G401.6 (cell line): ENCODE data around the gene SLC5A8.

Experiments used
- FAIRE-seq: peaks from 2 replicates; lab custom pipeline; 2012; peaks lifted over from hg19 to GRCh38; lab: Jason Lieb, UNC

The SLC5A8 gene

GRCh38 chr12:101209319-101210302 lies at the start of gene SLC5A8:
Gene SLC5A8, minus strand, starts transcription at chr12:101210238. Its CDS starts 390 bp downstream, at chr12:101209848.
- FAIRE-seq = no peak

DNA sequence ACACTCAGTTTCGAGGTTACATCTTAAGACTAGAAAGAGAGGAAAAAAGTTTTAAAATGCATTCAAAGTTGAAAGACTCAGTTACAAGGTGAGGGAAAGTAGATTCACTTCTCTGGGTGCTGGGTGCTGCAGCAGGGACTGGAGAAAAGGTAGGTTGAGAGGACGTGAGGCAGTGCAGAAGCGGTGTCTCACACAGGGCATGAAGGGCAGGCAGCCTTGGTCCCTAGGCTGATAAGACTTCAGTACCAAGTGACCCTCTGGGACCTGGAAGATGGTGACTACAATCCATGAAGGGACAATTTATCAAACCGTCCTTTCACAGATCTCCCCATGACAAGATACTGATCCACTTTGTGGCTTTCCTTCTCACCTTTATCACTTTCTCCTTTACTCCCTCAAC lies 47.3 kb upstream of the SLC5A8 start:
- FAIRE-seq = no peak

GRCh38 chr12:101256266-101256665 lies 46.2 kb upstream of the SLC5A8 start:
- no peak for FAIRE-seq

- no peak for FAIRE-seq
These were observed 33.6 kb upstream of the SLC5A8 start for GRCh38 chr12:101243616-101244015.

DNA sequence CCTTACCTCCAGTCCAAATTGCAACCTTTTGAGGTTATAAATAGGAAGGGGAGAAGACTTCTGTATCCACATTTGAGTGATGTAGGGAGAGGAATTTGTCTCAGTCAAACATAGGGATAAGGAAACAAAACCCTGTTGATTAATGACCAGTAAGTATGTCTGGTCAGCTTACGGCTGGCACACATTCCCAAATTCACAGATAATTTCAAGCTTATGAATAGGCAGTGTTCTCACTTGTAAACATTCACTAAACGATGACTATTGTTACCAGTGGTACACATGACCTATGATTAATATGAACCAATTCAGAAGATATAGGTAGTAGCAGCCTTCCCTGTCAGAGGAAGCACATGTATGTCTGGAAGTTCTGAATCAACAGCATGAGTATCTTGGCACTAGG lies 33.0 kb upstream of the SLC5A8 start:
- no peak for FAIRE-seq

- no peak for FAIRE-seq
These were observed 28.8 kb upstream of the SLC5A8 start for GRCh38 chr12:101238800-101239329.

GRCh38 chr12:101238306-101238705 lies 28.3 kb upstream of the SLC5A8 start:
- FAIRE-seq = no peak

DNA sequence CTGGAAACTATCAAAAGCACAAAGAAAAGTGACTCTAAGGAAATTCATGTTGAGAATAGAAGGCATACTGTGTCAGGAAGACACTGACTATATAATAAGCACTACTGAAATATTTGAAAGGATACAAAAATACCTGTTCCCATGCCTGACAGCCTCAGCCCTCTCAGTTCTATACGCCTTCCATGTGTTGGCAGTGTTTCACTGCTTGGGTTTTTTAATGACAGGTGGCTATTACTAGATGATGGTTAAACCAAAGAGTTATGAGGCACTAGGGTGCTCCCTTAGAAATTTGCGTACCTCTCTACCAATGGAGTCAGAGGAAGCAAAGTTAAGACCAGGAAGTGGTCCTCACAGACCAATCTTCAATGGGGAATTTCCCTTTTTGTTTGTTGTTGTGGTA lies 25.6 kb upstream of the SLC5A8 start:
- FAIRE-seq = no peak

- FAIRE-seq = no peak
These were observed 21.6 kb upstream of the SLC5A8 start for GRCh38 chr12:101231636-101232035.

GRCh38 chr12:101230547-101230946 lies 20.5 kb upstream of the SLC5A8 start:
- no peak for FAIRE-seq

GRCh38 chr12:101229841-101230241 lies 19.8 kb upstream of the SLC5A8 start:
- no peak for FAIRE-seq

GRCh38 chr12:101221301-101221700 lies 11.3 kb upstream of the SLC5A8 start:
- FAIRE-seq = no peak

GRCh38 chr12:101216810-101217209 lies 6.8 kb upstream of the SLC5A8 start:
- FAIRE-seq = no peak

GRCh38 chr12:101207086-101207780 lies 2.8 kb downstream of the SLC5A8 start:
- no peak for FAIRE-seq

DNA sequence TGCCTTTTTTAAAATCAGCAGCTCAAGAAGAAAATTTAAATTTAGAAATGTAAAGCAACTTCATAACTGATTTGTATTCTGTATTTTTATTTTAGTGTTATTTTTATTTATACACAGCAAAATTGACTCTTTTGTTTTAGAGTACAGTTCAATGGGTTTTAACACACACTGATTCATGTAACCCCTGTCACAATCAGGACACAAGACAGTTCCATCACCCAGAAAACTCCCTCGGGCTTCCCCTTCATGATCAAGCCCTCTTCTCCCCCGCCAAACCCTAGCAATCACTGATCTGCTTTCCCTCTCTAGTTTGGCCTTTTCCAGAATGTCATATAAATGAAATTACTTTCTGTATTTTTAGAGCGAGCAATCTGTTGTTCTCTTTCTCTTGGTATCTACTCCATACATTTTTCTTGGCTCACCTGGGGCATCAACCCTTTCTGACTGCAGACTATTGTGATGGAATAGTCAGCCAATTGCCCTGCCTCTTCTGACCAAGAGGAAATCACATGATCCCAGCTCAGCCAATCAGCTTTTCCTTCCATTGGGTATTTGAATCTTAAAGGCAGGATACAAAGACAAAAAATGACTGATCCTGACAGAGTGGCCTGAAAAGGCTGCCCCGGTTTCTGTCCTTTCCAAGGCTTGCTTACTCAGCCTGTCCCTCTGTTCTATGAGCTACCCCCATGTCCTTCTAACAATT lies 5.3 kb downstream of the SLC5A8 start:
- FAIRE-seq = no peak

DNA sequence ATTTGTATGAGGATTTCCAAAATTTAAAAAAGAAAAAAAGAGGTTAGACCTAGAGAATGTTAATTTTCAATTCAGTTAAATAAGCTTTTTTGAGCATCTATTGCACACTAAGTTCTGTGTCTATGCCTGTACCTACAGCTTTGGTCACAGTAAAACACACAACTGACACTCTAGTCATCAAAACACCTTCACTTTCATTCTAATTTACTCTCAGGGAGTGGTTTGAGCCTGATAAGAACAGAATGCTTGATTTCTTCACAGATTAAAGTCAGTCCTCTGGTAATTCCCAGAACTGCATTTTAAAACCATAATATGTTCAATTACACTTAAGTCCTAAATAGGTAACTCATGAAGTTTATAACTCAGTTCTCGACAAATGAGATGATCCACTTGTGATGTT lies 9.2 kb downstream of the SLC5A8 start:
- no peak for FAIRE-seq

DNA sequence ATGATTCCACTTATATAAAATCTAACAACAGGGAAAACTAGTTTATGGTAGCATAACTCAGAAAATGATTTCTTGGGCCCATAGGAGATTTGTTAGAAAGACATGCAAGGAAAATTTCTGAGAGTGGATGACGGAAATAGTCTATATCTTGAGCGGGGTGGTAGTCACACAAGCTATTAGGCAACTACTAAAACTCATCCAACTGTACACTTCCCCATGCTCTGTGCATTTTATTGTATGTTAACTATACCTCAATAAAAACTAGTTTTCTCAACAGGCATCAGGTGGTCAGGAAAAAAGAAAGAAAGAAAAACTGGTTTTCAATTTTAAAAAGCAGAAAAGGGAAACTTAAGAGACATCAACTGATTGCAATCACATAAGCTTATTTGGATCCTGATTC lies 9.9 kb downstream of the SLC5A8 start:
- no peak for FAIRE-seq

DNA sequence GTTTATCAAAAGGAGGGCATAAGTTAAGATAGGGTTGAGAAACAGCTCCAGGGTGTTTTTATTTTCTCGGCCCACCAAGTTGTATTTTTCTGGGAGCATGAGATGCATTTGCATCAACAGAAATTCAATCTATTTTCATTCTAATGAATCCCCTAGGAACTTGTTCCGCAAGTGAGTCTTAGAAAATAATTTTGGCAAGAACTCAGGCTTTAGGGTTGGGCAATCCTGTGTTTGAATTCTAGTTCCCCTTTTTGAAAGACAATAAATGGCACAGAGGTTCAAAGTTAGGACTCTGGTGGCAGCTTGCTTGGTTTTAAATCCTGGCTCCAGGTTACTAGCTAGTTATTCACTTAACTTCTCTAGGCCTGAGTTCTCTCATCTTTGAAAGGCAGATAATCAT lies 23.7 kb downstream of the SLC5A8 start:
- no peak for FAIRE-seq

- no peak for FAIRE-seq
These were observed 28.3 kb downstream of the SLC5A8 start for GRCh38 chr12:101181776-101182175.

DNA sequence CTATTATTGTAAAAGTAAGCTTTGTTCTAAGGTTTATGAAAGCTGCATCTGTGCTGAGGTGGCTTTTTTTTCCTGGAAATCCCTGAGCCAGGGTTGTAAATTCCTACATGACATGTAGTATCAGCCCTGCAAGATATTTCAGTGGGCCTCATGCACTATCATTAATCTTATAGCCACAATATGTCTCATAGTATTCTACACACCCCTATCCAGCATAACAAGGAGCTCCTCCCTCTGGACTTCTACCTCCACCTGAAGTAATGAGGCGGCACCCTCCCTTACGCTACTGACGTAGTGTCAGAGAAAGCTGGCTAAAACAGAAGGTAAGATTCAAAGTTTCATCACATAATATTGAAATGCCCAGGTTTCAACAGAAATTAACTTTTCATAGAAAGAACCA lies 35.5 kb downstream of the SLC5A8 start:
- no peak for FAIRE-seq

DNA sequence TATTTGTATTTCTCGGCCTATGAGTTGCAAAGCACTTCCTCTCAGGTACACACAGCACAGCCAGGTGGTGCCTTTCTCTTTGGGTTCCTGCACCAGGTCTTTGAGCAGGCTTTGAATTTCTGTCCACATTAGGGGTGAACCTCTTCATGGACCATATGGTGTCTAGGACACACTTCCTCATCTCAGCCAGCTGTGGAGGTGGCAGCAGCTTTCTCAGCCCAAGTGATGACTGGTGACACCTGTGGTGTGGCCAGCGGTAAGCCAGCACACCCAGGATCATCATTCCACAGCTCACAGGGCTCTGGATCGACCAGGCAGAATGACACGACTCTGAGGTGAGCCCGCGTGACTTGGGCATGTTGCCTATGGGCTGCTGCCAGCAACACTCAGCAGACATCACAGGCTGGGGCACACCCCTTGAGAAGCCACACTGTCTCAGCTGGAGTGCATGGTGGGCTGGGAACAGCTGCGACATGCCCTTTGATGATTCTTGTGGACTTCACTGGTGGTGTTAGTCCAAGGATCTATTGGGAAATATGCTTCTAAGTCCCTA lies 36.8 kb downstream of the SLC5A8 start:
- no peak for FAIRE-seq

DNA sequence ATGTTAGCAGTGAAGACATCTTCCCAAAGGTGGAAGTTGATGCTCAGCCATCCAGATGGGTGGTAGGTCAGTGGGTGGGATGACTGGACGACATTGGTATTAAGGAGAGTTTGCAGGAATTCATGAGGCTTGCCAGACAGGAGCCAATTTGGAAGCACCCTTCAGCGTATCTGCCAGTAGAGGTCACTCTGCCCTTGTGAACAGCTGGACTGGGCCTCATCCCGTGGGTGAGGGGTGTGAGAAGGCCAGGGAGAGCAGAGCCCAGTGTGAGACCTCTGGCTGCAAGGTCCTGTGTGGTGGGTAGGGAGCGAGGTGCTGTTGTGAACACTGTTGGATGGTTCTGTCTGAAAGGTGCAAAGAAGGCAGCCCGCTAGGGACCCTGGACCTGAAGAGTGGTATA lies 37.7 kb downstream of the SLC5A8 start:
- no peak for FAIRE-seq
